Keratinocyte (primary cell): ENCODE results near the gene USP9X. TPM values are rescaled to one million over a fixed set of nuclear protein-coding genes. Genes with fewer than 3 reads are reported as not detected.

Source experiments
- DNase-seq: peaks from one replicate; pipeline ENCODE4 v3.0.0-alpha.2; 2011; ENCODE audit warnings: low read depth, missing footprints, low spot score
- FAIRE-seq: peaks from 2 replicates; lab custom pipeline; 2011; peaks lifted over from hg19 to GRCh38; lab: Jason Lieb, UNC
- H2AFZ ChIP-seq: 2 replicates; pipeline ENCODE4 v1.6.0; 2012; ENCODE audit warnings: low read length, control low read depth, inconsistent platforms; ENCODE audit not compliant: control insufficient read depth
- H3K27ac ChIP-seq: 2 replicates; pipeline ENCODE4 v1.5.1; 2011; ENCODE audit warnings: low read length; ENCODE audit not compliant: control insufficient read depth, insufficient read depth
- H3K27me3 ChIP-seq: 3 replicates; pipeline ENCODE4 v1.6.0; 2011; ENCODE audit warnings: low read length; ENCODE audit not compliant: control insufficient read depth, insufficient read depth; ENCODE audit errors: extremely low read depth
- H3K36me3 ChIP-seq, 2 experiments: 2 replicates in 1 of 2; 3 replicates in 1 of 2; pipeline ENCODE4 v1.5.1; 2011; ENCODE audit warnings: low read length in 2 of 2, mild to moderate bottlenecking in 1 of 2; ENCODE audit not compliant: control insufficient read depth in 2 of 2, insufficient read depth in 2 of 2; ENCODE audit errors: extremely low read depth in 1 of 2
- H3K4me1 ChIP-seq: 3 replicates; pipeline ENCODE4 v1.5.1; 2011; ENCODE audit warnings: low read length; ENCODE audit not compliant: control insufficient read depth, insufficient read depth; ENCODE audit errors: extremely low read depth
- H3K4me2 ChIP-seq: 3 replicates; pipeline ENCODE4 v1.6.0; 2011; ENCODE audit warnings: low read depth, low read length; ENCODE audit not compliant: control insufficient read depth, insufficient read depth; ENCODE audit errors: extremely low read depth
- H3K4me3 ChIP-seq, 3 experiments: fragments of 200-600 bp in 1 of 3; sonication (generic) in 1 of 3; 2 replicates in 2 of 3; 3 replicates in 1 of 3; pipeline ENCODE4 v1.5.1; 2011 to 2016; ENCODE audit warnings: low read length in 3 of 3, mild to moderate bottlenecking in 3 of 3, control low read depth in 2 of 3, inconsistent platforms in 1 of 3, low read depth in 1 of 3, mixed read lengths in 1 of 3, mixed run types in 1 of 3, moderate library complexity in 1 of 3; ENCODE audit not compliant: control insufficient read depth in 2 of 3, insufficient read depth in 2 of 3; ENCODE audit errors: extremely low read depth in 1 of 3
- H3K79me2 ChIP-seq: 2 replicates; pipeline ENCODE4 v1.6.0; 2012; ENCODE audit warnings: low read length; ENCODE audit not compliant: control insufficient read depth, insufficient read depth
- H3K9ac ChIP-seq: 3 replicates; pipeline ENCODE4 v1.6.0; 2011; ENCODE audit warnings: low read length; ENCODE audit not compliant: control insufficient read depth, insufficient read depth; ENCODE audit errors: extremely low read depth
- H3K9me1 ChIP-seq: 3 replicates; pipeline ENCODE4 v1.6.0; 2011; ENCODE audit warnings: low read length; ENCODE audit not compliant: control insufficient read depth, insufficient read depth; ENCODE audit errors: extremely low read depth
- H3K9me3 ChIP-seq: 2 replicates; pipeline ENCODE4 v1.5.1; 2012; ENCODE audit warnings: low read depth, low read length; ENCODE audit not compliant: control insufficient read depth
- H4K20me1 ChIP-seq: 3 replicates; pipeline ENCODE4 v1.6.0; 2011; ENCODE audit warnings: low read length; ENCODE audit not compliant: control insufficient read depth, insufficient read depth; ENCODE audit errors: extremely low read depth
- CTCF ChIP-seq, 3 experiments: IDR thresholded peaks in 1 of 3; conservative IDR thresholded peaks in 1 of 3; optimal IDR thresholded peaks in 1 of 3; 2 replicates in 2 of 3; 3 replicates in 1 of 3; pipeline versions ENCODE3 to v1.5.1; 2011; ENCODE audit warnings: low read length in 3 of 3, mild to moderate bottlenecking in 3 of 3, moderate library complexity in 2 of 3, control low read depth in 1 of 3, inconsistent platforms in 1 of 3; ENCODE audit not compliant: insufficient read depth in 2 of 3; ENCODE audit errors: extremely low read depth in 1 of 3
- EZH2 ChIP-seq: IDR thresholded peaks from one replicate; pipeline ENCODE4 v1.6.1; 2012; ENCODE audit warnings: inconsistent platforms, mild to moderate bottlenecking, low read length, moderate library complexity
- dilution Hi-C: fragments of 300-500 bp; cut with MboI; formaldehyde crosslinking; loops from one replicate; pipeline ENCODE4 v1.7.0; 2020; ENCODE audit warnings: low sequenced_read_pairs; ENCODE audit not compliant: extremely low pct_ligation_motif_present
- polyA plus RNA-seq, 5 experiments: library from polyadenylated mRNA; depleted of rRNA in 3 of 5; stranded (reverse) in 3 of 5; stranded (forward) in 1 of 5; unstranded in 1 of 5; fragments of >200 nt; gene quantifications; 1 replicate in 1 of 5; 2 replicates in 3 of 5; 3 replicates in 1 of 5; pipeline versions ENCODE4 v1.2.1 to v1.2.3, GENCODE V29; 2011 to 2012; ENCODE audit warnings: missing spikeins in 2 of 5, low read depth in 1 of 5, low replicate concordance in 1 of 5

Gene USP9X
- polyA plus RNA-seq, 1 donor (not counting 4 experiments of a cell fraction or from before 2014, with no cell fraction given) = 44.8 TPM

DNA sequence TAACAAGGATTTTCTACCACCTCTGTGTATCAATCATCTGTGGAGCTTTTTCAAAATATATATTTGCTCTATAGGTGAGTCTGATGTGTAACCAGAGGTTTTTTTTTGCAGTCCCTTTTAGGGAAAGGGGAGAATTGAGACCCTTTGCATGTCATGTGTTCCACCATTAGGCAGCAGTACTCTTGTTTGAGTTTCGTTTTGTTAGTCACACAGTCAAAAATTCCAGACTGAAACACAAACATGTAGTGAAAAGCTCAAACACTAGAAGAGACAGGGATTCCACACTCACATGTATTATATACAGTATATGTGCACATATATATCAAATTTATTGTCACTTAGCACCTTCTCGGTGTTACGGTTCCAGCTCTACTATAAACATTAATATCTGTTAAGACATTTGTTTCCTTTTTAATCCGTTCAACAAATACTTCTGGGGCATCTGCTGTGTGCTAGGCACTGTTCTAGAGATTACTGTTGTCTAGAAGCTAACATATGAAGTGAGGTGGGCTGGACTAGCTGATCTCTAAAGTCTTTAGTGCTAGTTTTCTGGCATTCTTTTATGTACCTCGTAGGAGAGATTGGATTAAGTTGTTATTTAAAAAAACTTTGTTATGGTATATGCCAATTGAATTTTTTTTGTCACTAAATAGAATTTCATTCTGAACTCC, 5.5 kb downstream of the USP9X start:
- Histone ChIP-seq H3K27ac (peak overlapping the region; percentile 54), H3K4me2 (peak overlapping the region; percentile 86), H4K20me1 (peaks cover 29% of the 10 kb centered on the region), H2AFZ (no peak overlapping the region), H3K4me1 (peaks cover 4% of the 10 kb centered on the region), H3K9me3 (no peaks in the 10 kb centered on the region), H3K4me3 (peak overlapping the region in 2 of 3 experiments; percentile 43), H3K27me3 (no peaks in the 10 kb centered on the region), H3K36me3 (peaks cover 0 to 3% of the 10 kb centered on the region in 2 experiments), H3K79me2 (peaks cover 99% of the 10 kb centered on the region), H3K9ac (peak overlapping the region; percentile 38), H3K9me1 (no peaks in the 10 kb centered on the region)
- dilution Hi-C loops = no loop called here
- no peak for TF ChIP-seq CTCF (optimal IDR thresholded peaks at IDR 0.05 in 1 of 3, IDR thresholded peaks at IDR 0.05 in 1 of 3, conservative IDR thresholded peaks at IDR 0.05 in 1 of 3; ENCODE audit: extremely low read depth in 1 of 3, insufficient read depth in 2 of 3, low read length in 3 of 3)
- no peak for TF ChIP-seq EZH2
- DNase-seq = no peak
- no peak for FAIRE-seq

GRCh38 chrX:41092776-41093175, 7.5 kb downstream of the USP9X start:
- no peak for DNase-seq

More at GRCh38 chrX:41092776-41093175, 7.5 kb downstream of the USP9X start:
- peaks cover 99% of the 10 kb centered on the region for H3K79me2 ChIP-seq
- TF ChIP-seq EZH2 (no peak), CTCF (optimal IDR thresholded peaks at IDR 0.05 in 1 of 3, IDR thresholded peaks at IDR 0.05 in 1 of 3, conservative IDR thresholded peaks at IDR 0.05 in 1 of 3; ENCODE audit: extremely low read depth in 1 of 3, insufficient read depth in 2 of 3, low read length in 3 of 3) (no peak)
- no peaks in the 10 kb centered on the region for H3K9me3 ChIP-seq
- no peak for FAIRE-seq
- no peak overlapping the region for H2AFZ ChIP-seq
- H3K9me1 ChIP-seq = no peaks in the 10 kb centered on the region
- peaks cover 0 to 2% of the 10 kb centered on the region in 2 experiments for H3K36me3 ChIP-seq
- no peaks in the 10 kb centered on the region for H3K27me3 ChIP-seq
- H3K4me3 ChIP-seq = no peak overlapping the region
- dilution Hi-C loops = no loop called here
- no peak overlapping the region for H3K4me2 ChIP-seq
- H3K27ac ChIP-seq = no peak overlapping the region
- H3K4me1 ChIP-seq = peaks cover 4% of the 10 kb centered on the region
- H4K20me1 ChIP-seq = peaks cover 38% of the 10 kb centered on the region
- H3K9ac ChIP-seq = no peak overlapping the region
